ENCODE data around the gene ZBTB9.

GRCh38 chr6:33410050-33410710 is 44.2 kb upstream of the ZBTB9 start:
- TF ChIP-seq CTCF (IDR thresholded peaks at IDR 0.05; ENCODE audit: insufficient read depth, low read length, poor library complexity, severe bottlenecking) (no peak), EZH2phosphoT487 (conservative IDR thresholded peaks at IDR 0.05; ENCODE audit: low read length) (no peak)
